Urinary bladder (tissue), 2 donors: ENCODE results near the gene OR56A1. TPM values are rescaled to one million over a fixed set of nuclear protein-coding genes. Genes with fewer than 3 reads are reported as not detected.

Source experiments
- polyA plus RNA-seq: library from polyadenylated mRNA; stranded (reverse); fragments of 200-250 nt; gene quantifications from one replicate; pipeline ENCODE4 v1.2.3, GENCODE V29; 2013
- small RNA-seq: library from RNA; depleted of rRNA; stranded (forward); fragments of <200 nt; gene quantifications from one replicate; pipeline ENCODE3, GENCODE V24; 2014
- total RNA-seq: library from RNA; depleted of rRNA; stranded (reverse); fragments of >200 nt; gene quantifications from one replicate; pipeline ENCODE4 v1.2.3, GENCODE V29; 2014
- donor health status: healthy.

Gene OR56A1
- total and polyA plus RNA-seq, 2 donors: 0.05 TPM; not detected in 1

Small RNAs within 50 kb of the gene (small RNA-seq; reads per million reads assigned to genes)
- gene RNA5SP329: not detected

Other genes with a start within 250 kb of the OR56A1 start
- not detected for gene OR52N5, start 247.4 kb downstream of the OR56A1 start, total RNA-seq
- not detected for gene OR52N5, start 247.4 kb downstream of the OR56A1 start, polyA plus RNA-seq
- not detected for gene OR52N1, start 239.5 kb downstream of the OR56A1 start, total RNA-seq
- gene OR52N1, start 239.5 kb downstream of the OR56A1 start, polyA plus RNA-seq: not detected
- not detected for gene OR52N2, start 221.8 kb downstream of the OR56A1 start, total RNA-seq
- not detected for gene OR52N2, start 221.8 kb downstream of the OR56A1 start, polyA plus RNA-seq
- gene OR52E6, start 188.9 kb downstream of the OR56A1 start, total RNA-seq: not detected
- not detected for gene OR52E6, start 188.9 kb downstream of the OR56A1 start, polyA plus RNA-seq
- gene OR52E8, start 173.1 kb downstream of the OR56A1 start, total RNA-seq: not detected
- gene OR52E8, start 173.1 kb downstream of the OR56A1 start, polyA plus RNA-seq: not detected
- gene OR52E4, start 150.1 kb downstream of the OR56A1 start, total RNA-seq: not detected
- gene OR52E4, start 150.1 kb downstream of the OR56A1 start, polyA plus RNA-seq: not detected
- gene OR52E5, start 137.6 kb downstream of the OR56A1 start, total RNA-seq: not detected
- gene OR52E5, start 137.6 kb downstream of the OR56A1 start, polyA plus RNA-seq: not detected
- not detected for gene OR56A3, start 88.5 kb downstream of the OR56A1 start, total RNA-seq
- gene OR56A3, start 88.5 kb downstream of the OR56A1 start, polyA plus RNA-seq: not detected
- gene OR56A5, start 62.3 kb downstream of the OR56A1 start, total RNA-seq: not detected
- gene OR56A5, start 62.3 kb downstream of the OR56A1 start, polyA plus RNA-seq: not detected
- not detected for gene OR52L1, start 43.8 kb downstream of the OR56A1 start, total RNA-seq
- gene OR52L1, start 43.8 kb downstream of the OR56A1 start, polyA plus RNA-seq: not detected
- not detected for gene OR56A4, start 23.8 kb downstream of the OR56A1 start, total RNA-seq
- not detected for gene OR56A4, start 23.8 kb downstream of the OR56A1 start, polyA plus RNA-seq
- gene OR56B4, start 76.9 kb upstream of the OR56A1 start, total RNA-seq: not detected
- gene OR56B4, start 76.9 kb upstream of the OR56A1 start, polyA plus RNA-seq: not detected
- gene OR52B2, start 139.6 kb upstream of the OR56A1 start, total RNA-seq: not detected
- gene OR52B2, start 139.6 kb upstream of the OR56A1 start, polyA plus RNA-seq: not detected
- not detected for gene OR52W1, start 168.5 kb upstream of the OR56A1 start, total RNA-seq
- not detected for gene OR52W1, start 168.5 kb upstream of the OR56A1 start, polyA plus RNA-seq
- not detected for gene C11orf42, start 174.8 kb upstream of the OR56A1 start, total RNA-seq
- not detected for gene C11orf42, start 174.8 kb upstream of the OR56A1 start, polyA plus RNA-seq
- gene FHIP1B, start 203.9 kb upstream of the OR56A1 start, total RNA-seq: 14.5 TPM
- 35.4 TPM for gene FHIP1B, start 203.9 kb upstream of the OR56A1 start, polyA plus RNA-seq
- not detected for gene CNGA4, start 208.3 kb upstream of the OR56A1 start, total RNA-seq
- 0.28 TPM for gene CNGA4, start 208.3 kb upstream of the OR56A1 start, polyA plus RNA-seq
- gene CCKBR, start 229.1 kb upstream of the OR56A1 start, total RNA-seq: not detected
- 0.04 TPM for gene CCKBR, start 229.1 kb upstream of the OR56A1 start, polyA plus RNA-seq